Body of pancreas (tissue), 4 donors: ENCODE data around the gene USP27X. TPM values are rescaled to one million over a fixed set of nuclear protein-coding genes. Genes with fewer than 3 reads are reported as not detected.
A peak's percentile ranks its signal among the peaks of the same experiment; 100 is the strongest.

Source experiments
- ATAC-seq: fragments of 150-250 bp; one replicate; pipeline ENCODE4 v1.9.1; 2016
- DNase-seq, 4 donors: peaks; one replicate each; pipeline ENCODE4 v3.0.0-alpha.2; 2019
- H3K27ac ChIP-seq, 4 donors: fragments of 200-600 bp; sonication (generic); 1 replicate in 3 of 4; 2 replicates in 1 of 4; pipeline versions ENCODE4 v1.5.1 to v1.6.1; 2016 to 2019; ENCODE audit warnings: mild to moderate bottlenecking in 1 of 4, mixed read lengths in 1 of 4, moderate library complexity in 1 of 4
- H3K27me3 ChIP-seq, 2 donors: fragments of 200-600 bp; sonication (generic); one replicate each; pipeline ENCODE4 v1.6.0; 2016; ENCODE audit warnings: mild to moderate bottlenecking in 1 of 2
- H3K36me3 ChIP-seq, 2 donors: fragments of 200-600 bp; sonication (generic); replicated peaks in 1 of 2; 2 replicates each; pipeline ENCODE4 v1.5.1; 2016; ENCODE audit warnings: low read depth in 2 of 2; ENCODE audit not compliant: insufficient read depth in 1 of 2
- H3K4me1 ChIP-seq: fragments of 200-600 bp; sonication (generic); one replicate; pipeline ENCODE4 v1.6.0; 2016
- H3K4me3 ChIP-seq, 2 donors: fragments of 200-600 bp; sonication (generic); 1 replicate in 1 of 2; 2 replicates in 1 of 2; pipeline ENCODE4 v1.5.1; 2016 to 2019
- H3K9me3 ChIP-seq, 3 donors: fragments of 200-600 bp; sonication (generic); 1 replicate in 2 of 3; 2 replicates in 1 of 3; pipeline ENCODE4 v1.5.1; 2016
- POLR2A ChIP-seq, 3 donors: fragments of 450-650 bp; IDR thresholded peaks; one replicate each; pipeline ENCODE4 v1.6.1; 2016; ENCODE audit warnings: antibody characterized with exemption in 3 of 3, mild to moderate bottlenecking in 2 of 3
- WGBS, 2 donors: methylation state at CpG; one replicate each; pipeline ENCODE4 v1.1.5; 2017; 5-methylcytosine and 5-hydroxymethylcytosine counted together
- intact Hi-C: fragments of 100-400 bp; cut with DNase I; formaldehyde crosslinking; loops from one replicate; pipeline ENCODE4 v1.15.1; 2023
- total RNA-seq, 2 donors: library from RNA; depleted of rRNA; stranded (reverse); fragments of >200 nt; gene quantifications; one replicate each; pipeline ENCODE4 v1.1.0, GENCODE V29; 2016
- TF ChIP-seq, protein P1 (sequence below), 7 experiments: fragments of 450-650 bp in 4 of 7; fragments of 200-600 bp in 3 of 7; sonication (generic) in 3 of 7; IDR thresholded peaks; one replicate each; pipeline ENCODE4 v1.5.1; 2016 to 2019; ENCODE audit warnings: antibody characterized with exemption in 7 of 7

Gene USP27X
- total RNA-seq, 2 donors from 2014 or later, result 0.99 to 1.3 TPM

DNA sequence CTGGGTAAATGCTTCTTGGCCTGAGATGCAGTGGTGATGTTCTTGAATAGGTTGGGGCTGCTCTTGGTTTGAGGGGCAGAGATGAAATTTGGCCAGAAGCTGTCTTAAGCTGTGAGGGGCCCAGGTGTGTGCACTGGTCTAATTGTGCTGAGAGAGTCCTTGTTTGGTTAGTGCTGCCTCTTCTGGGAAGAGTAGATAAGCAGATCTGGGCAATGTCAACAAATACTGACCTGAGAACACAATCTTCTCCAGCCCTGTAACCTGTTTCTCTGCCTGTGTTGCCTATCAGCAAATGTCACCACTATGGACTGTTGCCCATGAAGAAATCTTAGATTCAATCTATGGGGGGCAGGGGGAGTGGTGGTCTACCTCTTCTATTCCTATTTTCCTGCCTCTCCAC is 17.2 kb upstream of the USP27X start:
- TF ChIP-seq, protein P1, sequence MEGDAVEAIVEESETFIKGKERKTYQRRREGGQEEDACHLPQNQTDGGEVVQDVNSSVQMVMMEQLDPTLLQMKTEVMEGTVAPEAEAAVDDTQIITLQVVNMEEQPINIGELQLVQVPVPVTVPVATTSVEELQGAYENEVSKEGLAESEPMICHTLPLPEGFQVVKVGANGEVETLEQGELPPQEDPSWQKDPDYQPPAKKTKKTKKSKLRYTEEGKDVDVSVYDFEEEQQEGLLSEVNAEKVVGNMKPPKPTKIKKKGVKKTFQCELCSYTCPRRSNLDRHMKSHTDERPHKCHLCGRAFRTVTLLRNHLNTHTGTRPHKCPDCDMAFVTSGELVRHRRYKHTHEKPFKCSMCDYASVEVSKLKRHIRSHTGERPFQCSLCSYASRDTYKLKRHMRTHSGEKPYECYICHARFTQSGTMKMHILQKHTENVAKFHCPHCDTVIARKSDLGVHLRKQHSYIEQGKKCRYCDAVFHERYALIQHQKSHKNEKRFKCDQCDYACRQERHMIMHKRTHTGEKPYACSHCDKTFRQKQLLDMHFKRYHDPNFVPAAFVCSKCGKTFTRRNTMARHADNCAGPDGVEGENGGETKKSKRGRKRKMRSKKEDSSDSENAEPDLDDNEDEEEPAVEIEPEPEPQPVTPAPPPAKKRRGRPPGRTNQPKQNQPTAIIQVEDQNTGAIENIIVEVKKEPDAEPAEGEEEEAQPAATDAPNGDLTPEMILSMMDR (IDR thresholded peaks at IDR 0.05), result no peak
- no peak for TF ChIP-seq POLR2A (IDR thresholded peaks at IDR 0.05)
- DNase-seq, result no peak
- H3K27me3 ChIP-seq, result no peaks in the 10 kb centered on the region
- H3K4me1 ChIP-seq, result no peaks in the 10 kb centered on the region
- no peak overlapping the region for H3K27ac ChIP-seq
- no peak for ATAC-seq
- no peaks in the 10 kb centered on the region for H3K36me3 ChIP-seq
- no peaks in the 10 kb centered on the region for H3K9me3 ChIP-seq
- intact Hi-C loops, result no loop called here
- no peak overlapping the region for H3K4me3 ChIP-seq

GRCh38 chrX:49868739-49869138 is 10.5 kb upstream of the USP27X start:
- Histone ChIP-seq H3K9me3 (no peaks in the 10 kb centered on the region), H3K36me3 (no peaks in the 10 kb centered on the region), H3K27me3 (no peaks in the 10 kb centered on the region), H3K4me3 (no peak overlapping the region), H3K4me1 (no peaks in the 10 kb centered on the region), H3K27ac (no peak overlapping the region)
- TF ChIP-seq POLR2A (IDR thresholded peaks at IDR 0.05), result no peak
- TF ChIP-seq, protein P1 (IDR thresholded peaks at IDR 0.05), result no peak
- intact Hi-C loops, result no loop called here
- WGBS, 2 donors, result 39 to 44% methylated on average over 1 of the region's 1 CpG
- no peak for ATAC-seq
- no peak for DNase-seq

DNA sequence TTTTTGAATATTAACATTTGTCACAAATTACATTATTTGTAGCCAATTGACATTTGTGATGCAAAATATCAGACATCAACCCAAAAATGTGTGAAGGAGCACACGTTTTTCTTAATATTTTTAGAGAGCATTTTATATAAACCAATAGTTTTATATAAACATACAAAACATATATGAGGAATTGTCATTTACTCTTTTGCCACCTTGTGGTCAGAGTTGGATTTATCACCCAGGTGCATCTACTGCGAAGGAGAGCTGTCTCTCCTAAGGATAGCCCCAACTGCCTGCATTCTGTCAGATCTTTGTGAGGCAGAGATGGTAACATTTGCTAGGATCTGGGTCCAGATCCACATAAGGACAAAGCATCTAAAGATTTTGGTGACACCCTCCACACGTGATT is 2.5 kb upstream of the USP27X start:
- DNase-seq (peak in 3 of 4 donors; percentile 20 to 30 (median 28)), ATAC-seq (no peak)
- Histone ChIP-seq H3K9me3 (no peaks in the 10 kb centered on the region), H3K27ac (peak overlapping the region in 2 of 4 donors; percentile 83 to 85), H3K27me3 (no peaks in the 10 kb centered on the region), H3K4me1 (peaks cover 35% of the 10 kb centered on the region), H3K4me3 (no peak overlapping the region), H3K36me3 (no peaks in the 10 kb centered on the region)
- WGBS, 2 donors, result 4 to 11% methylated on average over 3 of the region's 3 CpGs
- TF ChIP-seq, protein P1 (IDR thresholded peaks at IDR 0.05), result peak in 6 of 7 experiments; percentile 32 to 58 (median 44)
- TF ChIP-seq POLR2A (IDR thresholded peaks at IDR 0.05), result no peak
- intact Hi-C loops, result no loop called here

- H3K27me3 ChIP-seq, result no peaks in the 10 kb centered on the region
- peak overlapping the region in 3 of 4 donors; percentile 68 to 85 (median 83) for H3K27ac ChIP-seq
- no peaks in the 10 kb centered on the region for H3K36me3 ChIP-seq
- H3K4me1 ChIP-seq, result peaks cover 35% of the 10 kb centered on the region
- no peak for ATAC-seq
- DNase-seq, result peak in 3 of 4 donors; percentile 28 to 48 (median 38)
- 38 to 44% methylated on average over 3 to 4 of the region's 5 CpGs for WGBS, 2 donors
- intact Hi-C loops, result no loop called here
- no peaks in the 10 kb centered on the region for H3K9me3 ChIP-seq
- TF ChIP-seq, protein P1 (IDR thresholded peaks at IDR 0.05), result no peak
- TF ChIP-seq POLR2A (IDR thresholded peaks at IDR 0.05), result no peak
- no peak overlapping the region for H3K4me3 ChIP-seq
Measured at GRCh38 chrX:49877397-49878101, 1.7 kb upstream of the USP27X start.
